HG03039 (cell line): ENCODE data around the gene PIP4K2A.

Experiments used
- ATAC-seq: cut with Tn5 transposase; IDR thresholded peaks from one replicate; pipeline ENCODE4 v1.9.1; 2021; ENCODE audit warnings: mild to moderate bottlenecking, moderate library complexity; ENCODE audit not compliant: unreplicated experiment

Gene PIP4K2A

GRCh38 chr10:22560096-22560912, 154.1 kb downstream of the PIP4K2A start:
- ATAC-seq, result no peak

- no peak for ATAC-seq
Observed at GRCh38 chr10:22557321-22557720, 157.1 kb downstream of the PIP4K2A start.

GRCh38 chr10:22556774-22557173, 157.6 kb downstream of the PIP4K2A start:
- no peak for ATAC-seq

GRCh38 chr10:22554461-22555182, 159.8 kb downstream of the PIP4K2A start:
- no peak for ATAC-seq

- ATAC-seq, result no peak
Observed at GRCh38 chr10:22553452-22553995, 160.9 kb downstream of the PIP4K2A start.

GRCh38 chr10:22552888-22553378, 161.4 kb downstream of the PIP4K2A start:
- ATAC-seq, result no peak

GRCh38 chr10:22551681-22552365, 162.6 kb downstream of the PIP4K2A start:
- ATAC-seq, result no peak

- no peak for ATAC-seq
Observed at GRCh38 chr10:22550732-22551131, 163.6 kb downstream of the PIP4K2A start.

GRCh38 chr10:22548344-22548743, 166.0 kb downstream of the PIP4K2A start:
- ATAC-seq, result no peak

GRCh38 chr10:22545643-22546042, 168.7 kb downstream of the PIP4K2A start:
- no peak for ATAC-seq

- no peak for ATAC-seq
Observed at GRCh38 chr10:22544325-22545068, 169.9 kb downstream of the PIP4K2A start.

GRCh38 chr10:22542773-22543172, 171.6 kb downstream of the PIP4K2A start:
- no peak for ATAC-seq

GRCh38 chr10:22541900-22542299, 172.5 kb downstream of the PIP4K2A start:
- no peak for ATAC-seq

- ATAC-seq, result no peak
Observed at GRCh38 chr10:22539579-22540298, 174.6 kb downstream of the PIP4K2A start.

GRCh38 chr10:22537810-22538209, 176.6 kb downstream of the PIP4K2A start:
- no peak for ATAC-seq

- no peak for ATAC-seq
Observed at GRCh38 chr10:22536620-22537019, 177.8 kb downstream of the PIP4K2A start.

GRCh38 chr10:22534849-22535604, 179.4 kb downstream of the PIP4K2A start:
- ATAC-seq, result no peak

- ATAC-seq, result no peak
Observed at GRCh38 chr10:22531441-22531840, 182.9 kb downstream of the PIP4K2A start.

- ATAC-seq, result no peak
Observed at GRCh38 chr10:22531008-22531407, 183.4 kb downstream of the PIP4K2A start.
